Stimulated activated CD4-positive, alpha-beta T cell treated with anti-CD3 and anti-CD28 coated beads, Interleukin-1b, Interleukin-23, amount 100 ng/mL, for 48 hours (primary cell): Measurements from ENCODE around the gene CA9.
A peak's percentile ranks its signal among the peaks of the same experiment; 100 is the strongest.
"Not testable (repeated sequence)": the region's sequence is repeated elsewhere in the genome, so short reads cannot be mapped to it uniquely, and the experiment has no call there.

ENCODE experiments used
- DNase-seq: peaks from one replicate; pipeline ENCODE4 v3.0.0-alpha.2; 2020

The CA9 gene

GRCh38 chr9:35673132-35674024 is at the start of gene CA9:
CA9 (plus strand) TSS chr9:35673928; CDS start chr9:35673960, 32 bp downstream.
- no peak for DNase-seq

GRCh38 chr9:35627575-35627974 is 46.2 kb upstream of the CA9 start:
- no peak for DNase-seq

GRCh38 chr9:35628389-35628991 is 45.2 kb upstream of the CA9 start:
- DNase-seq = no peak

- DNase-seq = no peak
These were observed 44.1 kb upstream of the CA9 start for GRCh38 chr9:35629597-35629996.

- no peak for DNase-seq
These were observed 38.0 kb upstream of the CA9 start for GRCh38 chr9:35635730-35636129.

- DNase-seq = no peak
These were observed 37.4 kb upstream of the CA9 start for GRCh38 chr9:35636135-35636876.

GRCh38 chr9:35636877-35637246 is 36.9 kb upstream of the CA9 start:
- not testable (repeated sequence) for DNase-seq

- not testable (repeated sequence) for DNase-seq
These were observed 36.2 kb upstream of the CA9 start for GRCh38 chr9:35637427-35637955.

GRCh38 chr9:35638751-35639150 is 35.0 kb upstream of the CA9 start:
- not testable (repeated sequence) for DNase-seq

- DNase-seq = not testable (repeated sequence)
These were observed 34.5 kb upstream of the CA9 start for GRCh38 chr9:35639225-35639624.

GRCh38 chr9:35639631-35640030 is 34.1 kb upstream of the CA9 start:
- no peak for DNase-seq

GRCh38 chr9:35640431-35640830 is 33.3 kb upstream of the CA9 start:
- not testable (repeated sequence) for DNase-seq

- DNase-seq = not testable (repeated sequence)
These were observed 32.2 kb upstream of the CA9 start for GRCh38 chr9:35641478-35641877.

- DNase-seq = no peak
These were observed 30.7 kb upstream of the CA9 start for GRCh38 chr9:35643046-35643445.

- DNase-seq = not testable (repeated sequence)
These were observed 28.0 kb upstream of the CA9 start for GRCh38 chr9:35645736-35646135.

GRCh38 chr9:35646153-35646532 is 27.6 kb upstream of the CA9 start:
- no peak for DNase-seq

- peak; percentile 89 for DNase-seq
These were observed 27.0 kb upstream of the CA9 start for GRCh38 chr9:35646533-35647265.

- peak; percentile 36 for DNase-seq
These were observed 24.0 kb upstream of the CA9 start for GRCh38 chr9:35649431-35650340.

- peak; percentile 33 for DNase-seq
These were observed 23.2 kb upstream of the CA9 start, which contains the start of gene SIT1 for GRCh38 chr9:35650341-35651158. SIT1 (minus strand) TSS chr9:35650931; CDS start chr9:35650853, 78 bp downstream.
